Kidney (tissue), 14 donors: ENCODE measurements around the gene R3HDM1. TPM values are rescaled to one million over a fixed set of nuclear protein-coding genes. Genes with fewer than 3 reads are reported as not detected.

ENCODE experiments used
- DNase-seq, 5 donors: peaks; one replicate each; pipeline ENCODE4 v3.0.0-alpha.2; 2013 to 2020
- FAIRE-seq: peaks from 2 replicates; lab custom pipeline; 2012; peaks lifted over from hg19 to GRCh38; lab: Jason Lieb, UNC
- H3K27ac ChIP-seq, 2 donors: one replicate each; pipeline ENCODE4 v1.7.0; 2013; ENCODE audit warnings: low read depth in 2 of 2, low read length in 2 of 2, inconsistent platforms in 1 of 2
- H3K27me3 ChIP-seq: one replicate; pipeline ENCODE4 v1.7.1; 2013; ENCODE audit warnings: low read length, inconsistent platforms; ENCODE audit not compliant: control insufficient read depth, insufficient read depth
- H3K36me3 ChIP-seq, 3 donors: one replicate each; pipeline versions ENCODE4 v1.7.0 to v1.7.1; 2013; ENCODE audit warnings: low read length in 3 of 3, control low read depth in 1 of 3, inconsistent platforms in 1 of 3; ENCODE audit not compliant: insufficient read depth in 3 of 3, control insufficient read depth in 2 of 3
- H3K4me1 ChIP-seq, 3 donors: one replicate each; pipeline versions ENCODE4 v1.7.0 to v1.7.1; 2013; ENCODE audit warnings: low read length in 3 of 3, inconsistent platforms in 1 of 3, low read depth in 1 of 3; ENCODE audit not compliant: control insufficient read depth in 2 of 3, insufficient read depth in 2 of 3
- H3K4me3 ChIP-seq, 3 donors: one replicate each; pipeline versions ENCODE4 v1.7.0 to v1.8.1; 2013; ENCODE audit warnings: low read length in 3 of 3, control low read depth in 1 of 3, inconsistent platforms in 1 of 3
- H3K9ac ChIP-seq, 3 donors: one replicate each; pipeline versions ENCODE4 v1.7.0 to v1.7.1; 2013; ENCODE audit warnings: low read length in 3 of 3, control low read depth in 1 of 3, inconsistent platforms in 1 of 3
- H3K9me3 ChIP-seq, 3 donors: one replicate each; pipeline versions ENCODE4 v1.7.0 to v1.7.1; 2013; ENCODE audit warnings: low read length in 3 of 3, control low read depth in 1 of 3, inconsistent platforms in 1 of 3; ENCODE audit not compliant: control insufficient read depth in 2 of 3, insufficient read depth in 1 of 3
- intact Hi-C: fragments of 100-400 bp; cut with DNase I; formaldehyde crosslinking; loops from one replicate; pipeline ENCODE4 v1.11.1; 2022
- polyA plus RNA-seq: library from polyadenylated mRNA; stranded (reverse); fragments of 350-450 nt; fragmentation: Illumina TruSeq; extraction: RNeasy Lipid Tissue Mini Kit (QIAGEN cat#74804); gene quantifications from one replicate; pipeline ENCODE4 v1.2.3, GENCODE V29; 2014; ENCODE audit warnings: low read depth, low replicate concordance; ENCODE audit not compliant: insufficient read depth
- total RNA-seq: library from RNA; stranded (reverse); fragmentation: NEBNext Ultra II Directional; extraction: Animal tissue kit (Norgen Biotek cat#: 25700); gene quantifications from one replicate; pipeline ENCODE4 v1.2.1, GENCODE V29; 2021
- TF ChIP-seq, protein P1 (sequence below): IDR thresholded peaks from 3 replicates; pipeline ENCODE4 v1.5.1; 2012; ENCODE audit warnings: mild to moderate bottlenecking, moderate library complexity, borderline replicate concordance; ENCODE audit not compliant: insufficient read depth; ENCODE audit errors: extremely low read depth
- donor health status: control.
- donor health status: control.
- donor health status: control.
- donor health status: control.
- donor health status: control.
- donor health status: DM: yes; HTN: yes; CAD: no.
- donor health status: Normal renal cell carcinoma (clear cell type).

Gene R3HDM1
- total and polyA plus RNA-seq, 2 donors from 2014 or later: 9.2 to 31.8 TPM

DNA sequence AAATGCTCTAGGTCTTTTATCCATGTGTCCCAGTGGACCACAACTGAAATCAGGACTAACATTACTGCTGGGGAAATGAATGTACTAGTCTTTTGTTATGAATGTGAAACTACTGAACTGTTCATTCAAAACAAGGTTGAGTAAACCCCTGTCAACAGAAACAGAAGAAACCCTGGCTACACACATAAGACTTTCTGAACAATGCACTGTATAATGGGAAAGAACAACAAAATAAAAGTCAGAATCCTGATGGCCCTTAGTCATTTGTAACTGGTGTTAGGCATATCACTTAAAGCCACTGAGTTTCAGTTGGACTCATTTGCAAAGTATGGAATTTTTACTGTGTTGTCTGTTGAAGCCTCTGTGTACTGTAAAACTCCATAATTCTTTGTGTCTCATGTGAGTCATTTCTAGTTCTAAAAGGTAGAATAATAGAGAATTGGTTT lies 133.4 kb downstream of the R3HDM1 start:
- Histone ChIP-seq H3K36me3 (peaks cover 0 to 5% (median 0%) of the 10 kb centered on the region in 3 donors), H3K4me3 (no peak overlapping the region), H3K9ac (no peak overlapping the region), H3K4me1 (no peaks in the 10 kb centered on the region), H3K27me3 (no peaks in the 10 kb centered on the region), H3K9me3 (no peaks in the 10 kb centered on the region), H3K27ac (no peak overlapping the region)
- intact Hi-C loops: no loop called here
- DNase-seq (no peak), FAIRE-seq (no peak)
- TF ChIP-seq, protein P1, sequence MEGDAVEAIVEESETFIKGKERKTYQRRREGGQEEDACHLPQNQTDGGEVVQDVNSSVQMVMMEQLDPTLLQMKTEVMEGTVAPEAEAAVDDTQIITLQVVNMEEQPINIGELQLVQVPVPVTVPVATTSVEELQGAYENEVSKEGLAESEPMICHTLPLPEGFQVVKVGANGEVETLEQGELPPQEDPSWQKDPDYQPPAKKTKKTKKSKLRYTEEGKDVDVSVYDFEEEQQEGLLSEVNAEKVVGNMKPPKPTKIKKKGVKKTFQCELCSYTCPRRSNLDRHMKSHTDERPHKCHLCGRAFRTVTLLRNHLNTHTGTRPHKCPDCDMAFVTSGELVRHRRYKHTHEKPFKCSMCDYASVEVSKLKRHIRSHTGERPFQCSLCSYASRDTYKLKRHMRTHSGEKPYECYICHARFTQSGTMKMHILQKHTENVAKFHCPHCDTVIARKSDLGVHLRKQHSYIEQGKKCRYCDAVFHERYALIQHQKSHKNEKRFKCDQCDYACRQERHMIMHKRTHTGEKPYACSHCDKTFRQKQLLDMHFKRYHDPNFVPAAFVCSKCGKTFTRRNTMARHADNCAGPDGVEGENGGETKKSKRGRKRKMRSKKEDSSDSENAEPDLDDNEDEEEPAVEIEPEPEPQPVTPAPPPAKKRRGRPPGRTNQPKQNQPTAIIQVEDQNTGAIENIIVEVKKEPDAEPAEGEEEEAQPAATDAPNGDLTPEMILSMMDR: no peak

DNA sequence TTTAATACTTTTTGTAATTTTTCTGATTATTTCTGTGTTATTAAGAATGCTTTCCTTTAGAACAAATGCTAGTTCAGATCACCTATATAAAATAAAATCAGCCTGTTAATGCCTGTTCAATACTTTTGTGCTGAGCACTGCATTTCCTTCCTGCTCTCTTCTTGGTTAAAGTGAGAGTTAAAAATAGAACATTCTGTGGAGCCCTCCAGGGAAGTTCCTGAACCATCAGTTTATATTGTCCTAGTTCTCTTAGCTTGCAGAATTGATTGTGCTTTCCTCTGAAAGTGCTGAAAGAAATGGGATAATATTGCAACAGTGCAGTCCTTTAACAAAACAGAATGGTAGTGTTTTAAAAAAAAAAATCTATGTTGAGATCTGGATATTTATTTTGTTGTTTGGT lies 135.8 kb downstream of the R3HDM1 start:
- TF ChIP-seq, protein P1: no peak
- Histone ChIP-seq H3K27ac (no peak overlapping the region), H3K9me3 (no peaks in the 10 kb centered on the region), H3K4me1 (no peaks in the 10 kb centered on the region), H3K4me3 (no peak overlapping the region), H3K36me3 (peaks cover 0 to 4% (median 0%) of the 10 kb centered on the region in 3 donors), H3K27me3 (no peaks in the 10 kb centered on the region), H3K9ac (no peak overlapping the region)
- no peak for FAIRE-seq
- DNase-seq: peak in 2 of 5 donors; percentile 1 to 3
- intact Hi-C loops: no loop called here

DNA sequence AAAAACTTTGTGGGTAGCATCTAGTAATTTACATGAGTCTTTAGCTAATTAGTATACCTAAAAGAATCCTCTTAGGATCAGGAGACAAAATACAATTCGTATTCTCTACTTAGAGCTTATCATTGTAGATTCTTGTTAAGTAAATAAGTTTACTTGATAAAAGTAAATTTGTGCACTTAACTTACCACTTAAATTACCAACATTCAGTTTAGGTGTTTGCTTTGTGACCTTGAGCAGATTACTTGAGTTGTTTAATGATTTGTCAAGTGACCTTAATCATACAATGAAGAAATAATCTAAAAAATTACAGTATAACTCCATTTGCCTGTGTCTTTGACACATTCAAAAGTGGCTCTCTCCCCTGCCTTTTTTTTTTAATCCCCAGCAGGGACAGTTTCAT lies 143.2 kb downstream of the R3HDM1 start:
- H3K4me1 ChIP-seq: no peaks in the 10 kb centered on the region
- H3K9me3 ChIP-seq: no peaks in the 10 kb centered on the region
- H3K4me3 ChIP-seq: no peak overlapping the region
- H3K27ac ChIP-seq: no peak overlapping the region
- intact Hi-C loops: no loop called here
- peaks cover 0 to 2% (median 0%) of the 10 kb centered on the region in 3 donors for H3K36me3 ChIP-seq
- DNase-seq (no peak), FAIRE-seq (no peak)
- no peak overlapping the region for H3K9ac ChIP-seq
- H3K27me3 ChIP-seq: no peaks in the 10 kb centered on the region
- TF ChIP-seq, protein P1: no peak

DNA sequence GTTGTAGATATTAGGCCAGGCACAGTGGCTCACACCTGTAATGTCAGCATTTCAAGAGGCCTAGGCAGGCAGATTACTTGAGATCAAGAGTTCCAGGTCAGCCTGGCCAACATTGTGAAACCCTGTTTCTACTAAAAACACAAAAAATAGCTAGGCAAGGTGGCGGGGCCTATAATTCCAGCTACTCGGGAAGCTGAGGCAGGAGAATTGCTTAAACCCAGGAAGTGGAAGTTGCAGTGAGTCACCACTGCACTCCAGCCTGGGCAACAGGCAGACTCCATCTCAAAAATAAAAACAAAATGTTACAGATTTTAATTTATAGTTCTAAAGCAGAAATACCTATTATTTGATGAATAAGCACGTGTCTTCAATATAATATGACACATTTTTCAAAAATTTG lies 144.7 kb downstream of the R3HDM1 start:
- no peak for DNase-seq
- Histone ChIP-seq H3K9ac (no peak overlapping the region), H3K27me3 (no peaks in the 10 kb centered on the region), H3K4me3 (no peak overlapping the region), H3K9me3 (no peaks in the 10 kb centered on the region), H3K4me1 (no peaks in the 10 kb centered on the region), H3K27ac (no peak overlapping the region), H3K36me3 (peaks cover 2 to 4% (median 3%) of the 10 kb centered on the region in 3 donors)
- FAIRE-seq: no peak
- TF ChIP-seq, protein P1: no peak
- intact Hi-C loops: no loop called here
